GM23338 (cell line): ENCODE measurements around the gene PRKCQ. TPM values are rescaled to one million over a fixed set of nuclear protein-coding genes. Genes with fewer than 3 reads are reported as not detected.

ENCODE experiments used
- ATAC-seq: fragments of 200-7000 bp; cut with Tn5 transposase; 3 replicates; pipeline ENCODE4 v1.9.1; 2020
- DNase-seq: peaks from one replicate; pipeline ENCODE4 v3.0.0-alpha.2; 2015; ENCODE audit warnings: low spot score
- H2AFZ ChIP-seq: fragments of 200-600 bp; sonication (generic); 2 replicates; pipeline ENCODE4 v1.8.0; 2016; ENCODE audit warnings: antibody characterized with exemption, mild to moderate bottlenecking, moderate library complexity
- H3F3A ChIP-seq: fragments of 200-600 bp; sonication (generic); replicated peaks from 2 replicates; pipeline ENCODE4 v1.8.0; 2017; ENCODE audit warnings: antibody characterized with exemption, mixed run types, low read depth
- H3K27ac ChIP-seq: fragments of 200-600 bp; sonication (generic); 2 replicates; pipeline ENCODE4 v1.6.1; 2016; ENCODE audit warnings: low read depth
- H3K27me3 ChIP-seq: fragments of 200-600 bp; sonication (generic); 2 replicates; pipeline ENCODE4 v1.8.0; 2016; ENCODE audit warnings: mild to moderate bottlenecking, mixed run types, moderate library complexity; ENCODE audit not compliant: insufficient read depth
- H3K36me3 ChIP-seq: fragments of 200-600 bp; sonication (generic); 2 replicates; pipeline ENCODE4 v1.8.0; 2016; ENCODE audit warnings: mild to moderate bottlenecking; ENCODE audit not compliant: insufficient read depth
- H3K4me1 ChIP-seq: fragments of 200-600 bp; sonication (generic); 2 replicates; pipeline ENCODE4 v1.8.0; 2016; ENCODE audit warnings: mild to moderate bottlenecking, moderate library complexity; ENCODE audit not compliant: insufficient read depth
- H3K4me2 ChIP-seq: fragments of 200-600 bp; sonication (generic); 2 replicates; pipeline ENCODE4 v1.7.1; 2017; ENCODE audit warnings: mixed run types
- H3K4me3 ChIP-seq: fragments of 200-600 bp; sonication (generic); 2 replicates; pipeline ENCODE4 v1.6.1; 2016; ENCODE audit warnings: mixed run types
- H3K79me2 ChIP-seq: fragments of 200-600 bp; sonication (generic); replicated peaks from 2 replicates; pipeline ENCODE4 v1.8.0; 2017; ENCODE audit warnings: mild to moderate bottlenecking; ENCODE audit not compliant: insufficient read depth
- H3K9me2 ChIP-seq: fragments of 200-600 bp; sonication (generic); 2 replicates; pipeline ENCODE4 v1.8.0; 2017; ENCODE audit not compliant: insufficient read depth
- H4K20me1 ChIP-seq: fragments of 200-600 bp; sonication (generic); replicated peaks from 2 replicates; pipeline ENCODE4 v1.8.0; 2017; ENCODE audit warnings: mild to moderate bottlenecking; ENCODE audit not compliant: insufficient read depth
- H3K27ac Mint-ChIP-seq: 2 replicates; pipeline ENCODE4 v1.8.0; 2020; ENCODE audit warnings: inconsistent platforms, mild to moderate bottlenecking, moderate library complexity, mixed read lengths
- H3K27me3 Mint-ChIP-seq: 3 replicates; pipeline ENCODE4 v1.8.0; 2022; ENCODE audit warnings: low read depth, mild to moderate bottlenecking, moderate library complexity, mixed read lengths, inconsistent platforms; ENCODE audit not compliant: insufficient read depth, poor library complexity
- H3K36me3 Mint-ChIP-seq: 3 replicates; pipeline ENCODE4 v1.8.0; 2021; ENCODE audit warnings: low read depth, mild to moderate bottlenecking, inconsistent platforms, moderate library complexity, mixed read lengths
- H3K4me1 Mint-ChIP-seq: 3 replicates; pipeline ENCODE4 v1.8.0; 2020; ENCODE audit warnings: mild to moderate bottlenecking, inconsistent platforms, mixed read lengths
- H3K4me3 Mint-ChIP-seq: 3 replicates; pipeline ENCODE4 v1.8.0; 2021; ENCODE audit warnings: moderate library complexity, mild to moderate bottlenecking, inconsistent platforms, mixed read lengths
- H3K9me3 Mint-ChIP-seq: 3 replicates; pipeline ENCODE4 v1.8.0; 2020; ENCODE audit warnings: moderate library complexity, mild to moderate bottlenecking, inconsistent platforms, mixed read lengths
- CREB1 ChIP-seq: fragments of 250-450 bp; sonication (Bioruptor Pico); IDR thresholded peaks from 2 replicates; pipeline ENCODE4 v1.5.0; 2020; ENCODE audit warnings: low read depth, mild to moderate bottlenecking, moderate library complexity
- CTCF ChIP-seq, 2 experiments: fragments of 200-600 bp in 1 of 2; sonication (generic) in 1 of 2; conservative IDR thresholded peaks; 2 replicates each; pipeline versions ENCODE4 v1.5.1 to v1.6.1; 2016 to 2017; ENCODE audit warnings: antibody characterized with exemption in 2 of 2, low read depth in 2 of 2, mild to moderate bottlenecking in 2 of 2, moderate library complexity in 1 of 2
- ETS1 ChIP-seq: IDR thresholded peaks from 2 replicates; pipeline ENCODE4 v1.6.1; 2016; ENCODE audit warnings: antibody characterized with exemption
- EZH2 ChIP-seq: fragments of 200-600 bp; sonication (generic); IDR thresholded peaks from one replicate; pipeline ENCODE4 v1.8.0; 2017; ENCODE audit warnings: antibody characterized with exemption, mild to moderate bottlenecking, low read depth; ENCODE audit not compliant: unreplicated experiment
- EZH2phosphoT487 ChIP-seq: fragments of 200-600 bp; sonication (generic); IDR thresholded peaks from one replicate; pipeline ENCODE4 v1.8.1; 2018; ENCODE audit warnings: antibody characterized with exemption; ENCODE audit not compliant: unreplicated experiment
- JUNB ChIP-seq: IDR thresholded peaks from one replicate; pipeline ENCODE4 v1.6.1; 2016; ENCODE audit warnings: antibody characterized with exemption; ENCODE audit not compliant: unreplicated experiment
- NANOG ChIP-seq: IDR thresholded peaks from 2 replicates; pipeline ENCODE4 v1.6.1; 2016; ENCODE audit warnings: antibody characterized with exemption, borderline replicate concordance
- POLR2AphosphoS5 ChIP-seq: IDR thresholded peaks from 2 replicates; pipeline ENCODE4 v1.6.1; 2016; ENCODE audit warnings: antibody characterized with exemption, low read depth
- REST ChIP-seq: IDR thresholded peaks from one replicate; pipeline ENCODE4 v1.6.1; 2018; ENCODE audit warnings: antibody characterized with exemption; ENCODE audit not compliant: unreplicated experiment
- STAT1 ChIP-seq: IDR thresholded peaks from one replicate; pipeline ENCODE4 v1.6.1; 2016; ENCODE audit warnings: antibody characterized with exemption; ENCODE audit not compliant: unreplicated experiment
- ZNF114 ChIP-seq: fragments of 250-450 bp; sonication (Bioruptor Pico); IDR thresholded peaks from 2 replicates; pipeline ENCODE4 v1.5.0; 2020; ENCODE audit warnings: mild to moderate bottlenecking, moderate library complexity
- ZNF331 ChIP-seq: fragments of 250-450 bp; sonication (Bioruptor Pico); IDR thresholded peaks from 2 replicates; pipeline ENCODE4 v1.5.0; 2020; ENCODE audit warnings: low read depth, mild to moderate bottlenecking, moderate library complexity
- ZNF462 ChIP-seq: fragments of 250-450 bp; sonication (Bioruptor Pico); IDR thresholded peaks from 2 replicates; pipeline ENCODE4 v1.5.0; 2020; ENCODE audit warnings: mild to moderate bottlenecking, moderate library complexity
- polyA plus RNA-seq: library from polyadenylated mRNA; unstranded; fragments of >200 nt; fragmentation: Nextera tagmentation; extraction: Ambion mirVana; gene quantifications from 2 replicates; pipeline ENCODE4 v1.2.1, GENCODE V29; 2016
- total RNA-seq: library from RNA; depleted of rRNA; stranded (reverse); fragments of >200 nt; shearing (Covaris generic); gene quantifications from 2 replicates; pipeline ENCODE4 v1.2.3, GENCODE V29; 2014

The PRKCQ gene
- total and polyA plus RNA-seq, 2 experiments from 2014 or later: 12.6 to 28.5 TPM

GRCh38 chr10:6388261-6388893, 191.7 kb downstream of the PRKCQ start:
- Histone ChIP-seq H3K4me2 (no peak overlapping the region), H3K36me3 (no peaks in the 10 kb centered on the region), H3K27me3 (no peaks in the 10 kb centered on the region), H3K4me3 (no peak overlapping the region), H3K79me2 (no peaks in the 10 kb centered on the region), H3K27ac (no peak overlapping the region), H4K20me1 (no peaks in the 10 kb centered on the region), H2AFZ (no peak overlapping the region), H3F3A (no peaks in the 10 kb centered on the region), H3K9me2 (0 out of 2 replicates have a peak, but pooled peaks cover 10% of the 10 kb centered on the region), H3K4me1 (no peaks in the 10 kb centered on the region)
- H3K36me3 Mint-ChIP-seq: peaks cover 4% of the 10 kb centered on the region
- no peak for ATAC-seq
- H3K27ac Mint-ChIP-seq: no peak overlapping the region
- H3K9me3 Mint-ChIP-seq: peaks cover 25% of the 10 kb centered on the region
- no peak for DNase-seq
- TF ChIP-seq EZH2: no peak
- no peak for TF ChIP-seq JUNB
- no peak for TF ChIP-seq POLR2AphosphoS5
- TF ChIP-seq CREB1 (CRISPR knock-in tag): no peak
- no peak for TF ChIP-seq ZNF462
- TF ChIP-seq STAT1: no peak
- TF ChIP-seq REST: no peak
- no peak for TF ChIP-seq EZH2phosphoT487
- TF ChIP-seq ETS1: no peak
- TF ChIP-seq ZNF331 (CRISPR knock-in tag): no peak
- no peak for TF ChIP-seq NANOG
- TF ChIP-seq ZNF114 (CRISPR knock-in tag): no peak
- no peak for TF ChIP-seq CTCF (conservative IDR thresholded peaks at IDR 0.05; ENCODE audit: low read depth in 2 of 2)
- no peaks in the 10 kb centered on the region; the same call in 1 of the 3 replicates for H3K4me1 Mint-ChIP-seq
- no peak overlapping the region for H3K4me3 Mint-ChIP-seq
- no peaks in the 10 kb centered on the region for H3K27me3 Mint-ChIP-seq
